Psoas muscle (tissue), 8 donors: Measurements from ENCODE around the gene MYADM. TPM values are rescaled to one million over a fixed set of nuclear protein-coding genes. Genes with fewer than 3 reads are reported as not detected.

ENCODE experiments used
- ATAC-seq, 4 donors: fragments of 200-7000 bp; cut with Tn5 transposase; one replicate each; pipeline ENCODE4 v1.9.1; 2020; ENCODE audit warnings: moderate library complexity in 3 of 4, mild to moderate bottlenecking in 2 of 4
- DNase-seq, 2 donors: peaks; one replicate each; pipeline ENCODE4 v3.0.0-alpha.2; 2020
- H3K27ac ChIP-seq: fragments of 200-600 bp; one replicate; pipeline ENCODE4 v1.8.0; 2022
- H3K27me3 ChIP-seq, 3 donors: fragments of 200-600 bp in 1 of 3; one replicate each; pipeline versions ENCODE4 v1.6.1 to v1.8.0; 2013 to 2022; ENCODE audit warnings: low read length in 2 of 3, mild to moderate bottlenecking in 2 of 3, moderate library complexity in 1 of 3; ENCODE audit not compliant: insufficient read depth in 3 of 3
- H3K36me3 ChIP-seq, 2 donors: fragments of 200-600 bp in 1 of 2; one replicate each; pipeline versions ENCODE4 v1.6.1 to v1.8.0; 2013 to 2022; ENCODE audit warnings: low read depth in 1 of 2, mild to moderate bottlenecking in 1 of 2, moderate library complexity in 1 of 2; ENCODE audit not compliant: insufficient read depth in 1 of 2
- H3K4me1 ChIP-seq: fragments of 200-600 bp; one replicate; pipeline ENCODE4 v1.8.0; 2022
- H3K4me3 ChIP-seq: fragments of 200-600 bp; one replicate; pipeline ENCODE4 v1.8.0; 2022; ENCODE audit warnings: mild to moderate bottlenecking
- H3K9me3 ChIP-seq: fragments of 200-600 bp; one replicate; pipeline ENCODE4 v1.8.0; 2022
- CTCF ChIP-seq: fragments of 200-600 bp; IDR thresholded peaks from one replicate; pipeline ENCODE4 v1.8.0; 2022; ENCODE audit warnings: antibody characterized with exemption
- WGBS, 3 donors: extraction: QIAGEN DNeasy Blood & Tissue Kit; methylation state at CpG; one replicate each; pipeline versions ENCODE4 v1.1.6 to v1.1.7; 2013; 5-methylcytosine and 5-hydroxymethylcytosine counted together
- intact Hi-C, 2 donors: fragments of 100-400 bp; cut with DNase I; formaldehyde crosslinking; loops; one replicate each; pipeline versions ENCODE4 v1.11.0 to v1.14.2; 2022
- polyA plus RNA-seq, 3 donors: library from polyadenylated mRNA; stranded (reverse); fragments of 200-250 nt; gene quantifications; one replicate each; pipeline ENCODE4 v1.2.3, GENCODE V29; 2013
- total RNA-seq, 4 donors: library from RNA; stranded (reverse); fragmentation: NEBNext Ultra II Directional in 2 of 4; extraction: Animal tissue kit (Norgen Biotek cat#: 25700) in 2 of 4; gene quantifications; one replicate each; pipeline versions ENCODE4 v1.2.1 to v1.2.4, GENCODE V29; 2021 to 2023
- donor health status: healthy with polysubstance abuse.
- donor health status: DM: no; HTN: no; CAD: no; lungs with moderate emphysema.
- donor health status: Bipolar disorder and iron deficiency.
- donor health status: healthy.
- donor health status: DM: yes; HTN: yes; CAD: no.
- donor health status: DM: no; HTN: no; CAD: no.
- donor health status: DM: no; HTN: no; CAD: no.
- donor health status: DM: yes; HTN: yes; CAD: no.

Gene MYADM
- total and polyA plus RNA-seq, 7 donors: 5.5 to 23.3 (median 17.2) TPM

GRCh38 chr19:53873773-53874605, 6.3 kb downstream of the MYADM start:
- ATAC-seq (no peak), DNase-seq (peak in 1 of 2 donors; percentile 54)
- Histone ChIP-seq H3K27ac (no peak overlapping the region), H3K27me3 (peaks cover 0 to 9% (median 2%) of the 10 kb centered on the region in 3 donors), H3K9me3 (no peaks in the 10 kb centered on the region), H3K4me1 (no peaks in the 10 kb centered on the region), H3K36me3 (peaks cover 0 to 17% of the 10 kb centered on the region in 2 donors), H3K4me3 (no peak overlapping the region)
- WGBS, 3 donors: 88% methylated on average over 49 to 51 of the region's 51 CpGs
- intact Hi-C loops: no loop called here
- no peak for TF ChIP-seq CTCF

- no peaks in the 10 kb centered on the region for H3K4me1 ChIP-seq
Observed at GRCh38 chr19:53874606-53874990, 6.9 kb downstream of the MYADM start.

GRCh38 chr19:53875602-53876325, 8.1 kb downstream of the MYADM start:
- intact Hi-C loops: no loop called here
- DNase-seq (peak in 1 of 2 donors; percentile 6), ATAC-seq (no peak)
- no peak overlapping the region for H3K27ac ChIP-seq
- H3K27me3 ChIP-seq: peaks cover 0 to 16% (median 5%) of the 10 kb centered on the region in 3 donors
- TF ChIP-seq CTCF: no peak
- 74 to 80% (median 75%) methylated on average over 17 of the region's 17 CpGs for WGBS, 3 donors
- no peaks in the 10 kb centered on the region for H3K9me3 ChIP-seq
- no peaks in the 10 kb centered on the region for H3K4me1 ChIP-seq
- H3K4me3 ChIP-seq: no peak overlapping the region
- H3K36me3 ChIP-seq: peaks cover 0 to 17% of the 10 kb centered on the region in 2 donors

More at GRCh38 chr19:53874606-53874990, 6.9 kb downstream of the MYADM start:
- no peak for TF ChIP-seq CTCF
- Histone ChIP-seq H3K4me3 (no peak overlapping the region), H3K9me3 (no peaks in the 10 kb centered on the region), H3K27ac (no peak overlapping the region), H3K36me3 (peaks cover 0 to 17% of the 10 kb centered on the region in 2 donors), H3K27me3 (peaks cover 0 to 11% (median 2%) of the 10 kb centered on the region in 3 donors)
- DNase-seq (peak in 1 of 2 donors; percentile 28), ATAC-seq (no peak)
- WGBS, 3 donors: 70 to 83% (median 73%) methylated on average over 6 of the region's 6 CpGs
- intact Hi-C loops: no loop called here

- no peak overlapping the region for H3K27ac ChIP-seq
- H3K4me3 ChIP-seq: no peak overlapping the region
- WGBS, 3 donors: 63 to 79% (median 78%) methylated on average over 5 to 6 of the region's 6 CpGs
- intact Hi-C loops: no loop called here
- H3K4me1 ChIP-seq: no peaks in the 10 kb centered on the region
- H3K9me3 ChIP-seq: no peaks in the 10 kb centered on the region
- peaks cover 0 to 24% (median 8%) of the 10 kb centered on the region in 3 donors for H3K27me3 ChIP-seq
- peaks cover 0 to 17% of the 10 kb centered on the region in 2 donors for H3K36me3 ChIP-seq
- DNase-seq (peak in 1 of 2 donors; percentile 7), ATAC-seq (no peak)
- TF ChIP-seq CTCF: no peak
Observed at GRCh38 chr19:53876651-53877224, 9.1 kb downstream of the MYADM start.
